A549 (cell line): ENCODE data around the gene ARHGAP10. TPM values are rescaled to one million over a fixed set of nuclear protein-coding genes. Genes with fewer than 3 reads are reported as not detected.

Experiments
- ATAC-seq, 2 experiments: fragments of 200-7000 bp in 1 of 2; fragments of >200 bp in 1 of 2; cut with Nextera tagmentation in 1 of 2; cut with Tn5 transposase in 1 of 2; 3 replicates each; pipeline versions ENCODE4 v1.8.0 to v1.9.1; 2018 to 2020; ENCODE audit warnings: mild to moderate bottlenecking in 1 of 2, moderate library complexity in 1 of 2
- CTCF ChIA-PET: fragments of 300-600 bp; sonication (Branson Sonifier 250); formaldehyde crosslinking; extraction: SDS; loops from one replicate; lab custom pipeline; 2021; ENCODE audit warnings: antibody characterized with exemption, inconsistent platforms; lab: Yijun Ruan, JAX
- POLR2A ChIA-PET: fragments of 350-600 bp; formaldehyde crosslinking; extraction: SDS; loops from one replicate; lab custom pipeline; 2021; ENCODE audit warnings: antibody characterized with exemption, inconsistent platforms; lab: Yijun Ruan, JAX
- DNase-seq, 2 experiments: peaks; one replicate each; pipeline versions ENCODE4 v3.0.0 to v3.0.0-alpha.2; 2011 to 2016; ENCODE audit warnings: low read depth in 1 of 2, low spot score in 1 of 2
- FAIRE-seq: peaks from 2 replicates; lab custom pipeline; 2011; peaks lifted over from hg19 to GRCh38; lab: Jason Lieb, UNC
- H3K27ac ChIP-seq, 2 experiments: fragments of >200 bp; sonication (Bioruptor Twin); formaldehyde crosslinking; 3 replicates each; pipeline ENCODE4 v1.5.1; 2016 to 2017
- H3K4me1 ChIP-seq: fragments of >200 bp; sonication (Bioruptor Twin); formaldehyde crosslinking; 3 replicates; pipeline ENCODE4 v1.6.1; 2016
- H3K4me2 ChIP-seq: fragments of >200 bp; sonication (Bioruptor Twin); formaldehyde crosslinking; 3 replicates; pipeline ENCODE4 v1.6.1; 2016
- H3K4me3 ChIP-seq: fragments of >200 bp; sonication (Bioruptor Twin); formaldehyde crosslinking; 3 replicates; pipeline ENCODE4 v1.5.1; 2016
- H3K9me3 ChIP-seq: fragments of >200 bp; sonication (Bioruptor Twin); formaldehyde crosslinking; 3 replicates; pipeline ENCODE4 v1.6.1; 2016
- ATOH8 ChIP-seq: fragments of 250-450 bp; sonication (Bioruptor Pico); IDR thresholded peaks from 2 replicates; pipeline ENCODE4 v1.5.0; 2020; ENCODE audit warnings: low read depth, mild to moderate bottlenecking, moderate library complexity
- BCL3 ChIP-seq: fragments of >200 bp; sonication (Bioruptor Twin); formaldehyde crosslinking; IDR thresholded peaks from 3 replicates; pipeline ENCODE4 v1.6.1; 2016
- BHLHE40 ChIP-seq: IDR thresholded peaks from 2 replicates; pipeline ENCODE4 v1.6.1; 2012; ENCODE audit warnings: low read depth, low read length, inconsistent platforms
- CHD2 ChIP-seq: fragments of 150-350 bp; IDR thresholded peaks from 2 replicates; pipeline ENCODE4 v1.6.1; 2014; ENCODE audit warnings: low read length; ENCODE audit not compliant: partially characterized antibody
- EHMT2 ChIP-seq: fragments of 200-600 bp; sonication (generic); IDR thresholded peaks from 2 replicates; pipeline ENCODE4 v1.6.1; 2016; ENCODE audit warnings: antibody characterized with exemption, low read depth, mild to moderate bottlenecking, moderate library complexity
- ELK1 ChIP-seq: fragments of 150-350 bp; IDR thresholded peaks from 2 replicates; pipeline ENCODE4 v1.6.1; 2014; ENCODE audit warnings: low read depth, mild to moderate bottlenecking, low read length
- EP300 ChIP-seq, 2 experiments: fragments of >200 bp; sonication (Bioruptor Twin); formaldehyde crosslinking; IDR thresholded peaks; 2 replicates in 1 of 2; 3 replicates in 1 of 2; pipeline ENCODE4 v1.6.1; 2016 to 2017
- ESRRA ChIP-seq: fragments of 150-350 bp; IDR thresholded peaks from 2 replicates; pipeline ENCODE4 v1.6.1; 2014; ENCODE audit warnings: mild to moderate bottlenecking, low read length, borderline replicate concordance
- FOXS1 ChIP-seq: fragments of 250-450 bp; sonication (Bioruptor Pico); IDR thresholded peaks from 2 replicates; pipeline ENCODE4 v1.5.0; 2020; ENCODE audit warnings: mild to moderate bottlenecking, moderate library complexity
- HEYL ChIP-seq: fragments of 250-450 bp; sonication (Bioruptor Pico); IDR thresholded peaks from 2 replicates; pipeline ENCODE4 v1.8.0; 2021; ENCODE audit warnings: mild to moderate bottlenecking, moderate library complexity
- HMGXB4 ChIP-seq: fragments of 250-450 bp; sonication (Bioruptor Pico); IDR thresholded peaks from 2 replicates; pipeline ENCODE4 v1.5.0; 2021; ENCODE audit warnings: mild to moderate bottlenecking, moderate library complexity, borderline replicate concordance
- HOXA7 ChIP-seq: fragments of 250-450 bp; sonication (Bioruptor Pico); IDR thresholded peaks from 2 replicates; pipeline ENCODE4 v1.5.0; 2020; ENCODE audit warnings: mild to moderate bottlenecking, moderate library complexity
- HOXB13 ChIP-seq: fragments of 250-450 bp; sonication (Bioruptor Pico); IDR thresholded peaks from 2 replicates; pipeline ENCODE4 v1.5.0; 2020; ENCODE audit warnings: low read depth, mild to moderate bottlenecking, moderate library complexity
- KDM1A ChIP-seq: fragments of 200-600 bp; sonication (generic); IDR thresholded peaks from 2 replicates; pipeline ENCODE4 v1.6.1; 2016; ENCODE audit warnings: low read depth, mild to moderate bottlenecking
- MAX ChIP-seq: IDR thresholded peaks from 2 replicates; pipeline ENCODE4 v1.6.1; 2012
- NPAS2 ChIP-seq: fragments of 250-450 bp; sonication (Bioruptor Pico); IDR thresholded peaks from 2 replicates; pipeline ENCODE4 v1.8.0; 2022; ENCODE audit warnings: mild to moderate bottlenecking, moderate library complexity, borderline replicate concordance
- PBX3 ChIP-seq: IDR thresholded peaks from 2 replicates; pipeline ENCODE4 v1.6.1; 2012
- POLR2AphosphoS2 ChIP-seq: conservative IDR thresholded peaks from 2 replicates; pipeline ENCODE4 v1.6.1; 2012; ENCODE audit warnings: low read length, improper control_type of control experiment, inconsistent platforms
- RARB ChIP-seq: fragments of 250-450 bp; sonication (Bioruptor Pico); IDR thresholded peaks from 2 replicates; pipeline ENCODE4 v1.8.0; 2021; ENCODE audit warnings: mild to moderate bottlenecking, moderate library complexity
- RCOR1 ChIP-seq: fragments of 150-350 bp; IDR thresholded peaks from 2 replicates; pipeline ENCODE4 v1.6.1; 2014; ENCODE audit warnings: antibody characterized with exemption, low read length, low read depth
- RFX5 ChIP-seq: fragments of 450-650 bp; IDR thresholded peaks from 2 replicates; pipeline ENCODE4 v1.7.1; 2014; ENCODE audit warnings: antibody characterized with exemption, mild to moderate bottlenecking, moderate library complexity
- SMC3 ChIP-seq: fragments of >200 bp; sonication (Bioruptor Twin); formaldehyde crosslinking; IDR thresholded peaks from 3 replicates; pipeline ENCODE4 v1.6.1; 2018; ENCODE audit warnings: inconsistent platforms
- SREBF2 ChIP-seq: fragments of 450-650 bp; IDR thresholded peaks from 2 replicates; pipeline ENCODE4 v1.6.1; 2014; ENCODE audit warnings: mild to moderate bottlenecking, moderate library complexity
- TP53 ChIP-seq: fragments of 250-450 bp; sonication (Bioruptor Pico); IDR thresholded peaks from 2 replicates; pipeline ENCODE4 v1.5.0; 2021; ENCODE audit warnings: mild to moderate bottlenecking, moderate library complexity
- USF2 ChIP-seq: fragments of 450-650 bp; IDR thresholded peaks from 2 replicates; pipeline ENCODE4 v1.6.1; 2014; ENCODE audit warnings: antibody characterized with exemption
- ZC3H11A ChIP-seq: fragments of 450-650 bp; IDR thresholded peaks from 2 replicates; pipeline ENCODE4 v1.6.1; 2014; ENCODE audit warnings: antibody characterized with exemption, mild to moderate bottlenecking
- ZNF302 ChIP-seq: fragments of 250-450 bp; sonication (Bioruptor Pico); IDR thresholded peaks from 2 replicates; pipeline ENCODE4 v1.9.0; 2021; ENCODE audit warnings: inconsistent platforms, mild to moderate bottlenecking, moderate library complexity
- WGBS: methylation state at CpG from one replicate; pipeline ENCODE4 v1.1.6; 2017; ENCODE audit errors: missing lambda C conversion rate; 5-methylcytosine and 5-hydroxymethylcytosine counted together
- polyA plus RNA-seq, 4 experiments: library from polyadenylated mRNA; depleted of rRNA in 3 of 4; stranded (reverse); fragments of >200 nt; fragmentation: RNase III in 1 of 4; extraction: RNeasy Plus Mini Kit Qiagen cat#74134 plus additional on column Dnase treatment in 1 of 4; gene quantifications; 2 replicates in 3 of 4; 3 replicates in 1 of 4; pipeline ENCODE4 v1.2.3, GENCODE V29; 2011 to 2017

The ARHGAP10 gene
- polyA plus RNA-seq, 2 of the 4 experiments (the other 2 are of a cell fraction), result 7.0 to 7.2 TPM

- no peaks in the 10 kb centered on the region for H3K9me3 ChIP-seq
- TF ChIP-seq CHD2, result no peak
- no peak for TF ChIP-seq HEYL (CRISPR knock-in tag)
- no peak for TF ChIP-seq ZC3H11A
- TF ChIP-seq EHMT2, result no peak
- no peak for TF ChIP-seq BHLHE40
- no peak for TF ChIP-seq ZNF302
- TF ChIP-seq SMC3, result no peak
- no peak for TF ChIP-seq HOXB13
- TF ChIP-seq TP53 (CRISPR knock-in tag), result no peak
- no peak for TF ChIP-seq RARB (CRISPR knock-in tag)
- TF ChIP-seq RCOR1, result no peak
- TF ChIP-seq SREBF2, result no peak
- no peak for TF ChIP-seq ELK1
- TF ChIP-seq, all 56 proteins: peak for 0
- 90% methylated on average over 14 of the region's 14 CpGs for WGBS
- H3K27ac ChIP-seq, result no peak overlapping the region
- no peak overlapping the region for H3K4me2 ChIP-seq
- ATAC-seq, result no peak
- H3K4me3 ChIP-seq, result no peak overlapping the region
- CTCF ChIA-PET, result no interaction called here
- POLR2A ChIA-PET, result no interaction called here
- 0 out of 3 replicates have a peak, but pooled peaks cover 4% of the 10 kb centered on the region for H3K4me1 ChIP-seq
- DNase-seq, result no peak
- no peak for FAIRE-seq
Measured at GRCh38 chr4:147964266-147964880, 232.5 kb downstream of the ARHGAP10 start.

GRCh38 chr4:147965056-147965455 is 233.2 kb downstream of the ARHGAP10 start:
- WGBS, result 13% methylated on average over 3 of the region's 3 CpGs
- TF ChIP-seq HMGXB4 (CRISPR knock-in tag) (no peak), ESRRA (no peak), PBX3 (no peak), HOXA7 (CRISPR knock-in tag) (no peak), ELK1 (no peak), MAX (no peak), POLR2AphosphoS2 (no peak), USF2 (no peak), KDM1A (no peak), NPAS2 (no peak), FOXS1 (no peak), RCOR1 (no peak), EP300 (IDR thresholded peaks at IDR 0.05) (no peak), BCL3 (no peak), CHD2 (no peak), RFX5 (no peak), ATOH8 (CRISPR knock-in tag) (no peak), HEYL (CRISPR knock-in tag) (no peak)
- Histone ChIP-seq H3K9me3 (no peaks in the 10 kb centered on the region), H3K27ac (no peak overlapping the region), H3K4me2 (no peak overlapping the region), H3K4me3 (no peak overlapping the region), H3K4me1 (0 out of 3 replicates have a peak, but pooled peaks cover 4% of the 10 kb centered on the region)
- CTCF ChIA-PET, result no interaction called here
- POLR2A ChIA-PET, result no interaction called here
- no peak for FAIRE-seq
- no peak for ATAC-seq
- no peak for DNase-seq
